RPMI8226 (cell line): ENCODE results near the gene SPATA6.
"Not testable (repeated sequence)": the region's sequence is repeated elsewhere in the genome, so short reads cannot be mapped to it uniquely, and the experiment has no call there.

ENCODE experiments used
- DNase-seq: peaks from one replicate; pipeline ENCODE4 v3.0.0-alpha.2; 2015

The SPATA6 gene

GRCh38 chr1:48471691-48472576 lies at the start of gene SPATA6:
Gene SPATA6, minus strand, starts transcription at chr1:48472204. Its CDS starts 196 bp downstream, at chr1:48472008.
- DNase-seq: peak; percentile 93

GRCh38 chr1:48519896-48520295 lies 47.9 kb upstream of the SPATA6 start:
- not testable (repeated sequence) for DNase-seq

- DNase-seq: no peak
These were observed 34.9 kb upstream of the SPATA6 start for GRCh38 chr1:48506870-48507269.

GRCh38 chr1:48500541-48501450 lies 28.8 kb upstream of the SPATA6 start:
- no peak for DNase-seq

GRCh38 chr1:48499211-48499735 lies 27.3 kb upstream of the SPATA6 start:
- peak; percentile 50 for DNase-seq

- peak; percentile 82 for DNase-seq
These were observed 26.2 kb upstream of the SPATA6 start for GRCh38 chr1:48498096-48498791.

GRCh38 chr1:48495911-48496310 lies 23.9 kb upstream of the SPATA6 start:
- no peak for DNase-seq

- no peak for DNase-seq
These were observed 23.2 kb upstream of the SPATA6 start for GRCh38 chr1:48495166-48495565.

- peak; percentile 85 for DNase-seq
These were observed 22.2 kb upstream of the SPATA6 start for GRCh38 chr1:48493970-48494769.

GRCh38 chr1:48493041-48493440 lies 21.0 kb upstream of the SPATA6 start:
- DNase-seq: peak; percentile 75

- DNase-seq: peak; percentile 58
These were observed 20.4 kb upstream of the SPATA6 start for GRCh38 chr1:48492392-48492791.

- no peak for DNase-seq
These were observed 16.7 kb upstream of the SPATA6 start for GRCh38 chr1:48488721-48489120.

GRCh38 chr1:48480504-48480903 lies 8.5 kb upstream of the SPATA6 start:
- no peak for DNase-seq

GRCh38 chr1:48480023-48480422 lies 8.0 kb upstream of the SPATA6 start:
- DNase-seq: not testable (repeated sequence)

GRCh38 chr1:48472638-48473037 lies 634 bp upstream of the SPATA6 start:
- no peak for DNase-seq

- DNase-seq: no peak
These were observed 884 bp downstream of the SPATA6 start for GRCh38 chr1:48470950-48471690.

- no peak for DNase-seq
These were observed 1.5 kb downstream of the SPATA6 start for GRCh38 chr1:48470481-48470855.

GRCh38 chr1:48469616-48470480 lies 2.2 kb downstream of the SPATA6 start:
- peak; percentile 64 for DNase-seq

- DNase-seq: no peak
These were observed 5.4 kb downstream of the SPATA6 start for GRCh38 chr1:48466594-48466993.

GRCh38 chr1:48462716-48463302 lies 9.2 kb downstream of the SPATA6 start:
- no peak for DNase-seq
